Parathyroid adenoma (tissue), 2 donors: ENCODE results near the gene ALK.

Experiments
- H2AFZ ChIP-seq: fragments of 300-600 bp; sonication (generic); one replicate; pipeline ENCODE4 v1.7.0; 2017; ENCODE audit warnings: antibody characterized with exemption, mild to moderate bottlenecking
- H3K27ac ChIP-seq: fragments of 300-600 bp; sonication (generic); one replicate; pipeline ENCODE4 v1.7.0; 2017
- H3K27me3 ChIP-seq: fragments of 300-600 bp; sonication (generic); one replicate; pipeline ENCODE4 v1.7.0; 2017; ENCODE audit warnings: low read length; ENCODE audit not compliant: control insufficient read depth, insufficient read depth
- H3K36me3 ChIP-seq: fragments of 300-600 bp; sonication (generic); one replicate; pipeline ENCODE4 v1.7.0; 2017; ENCODE audit warnings: low read length; ENCODE audit not compliant: control insufficient read depth, insufficient read depth
- H3K4me1 ChIP-seq: fragments of 300-600 bp; sonication (generic); one replicate; pipeline ENCODE4 v1.7.0; 2017; ENCODE audit warnings: control low read depth
- H3K4me2 ChIP-seq: fragments of 300-600 bp; sonication (generic); one replicate; pipeline ENCODE4 v1.7.0; 2017; ENCODE audit warnings: low read length
- H3K4me3 ChIP-seq: fragments of 300-600 bp; sonication (generic); one replicate; pipeline ENCODE4 v1.7.0; 2017; ENCODE audit warnings: low read depth, low read length
- H3K79me2 ChIP-seq: fragments of 300-600 bp; sonication (generic); one replicate; pipeline ENCODE4 v1.7.0; 2017; ENCODE audit warnings: control low read depth
- H3K9ac ChIP-seq: fragments of 300-600 bp; sonication (generic); one replicate; pipeline ENCODE4 v1.7.0; 2017; ENCODE audit warnings: mild to moderate bottlenecking
- H3K9me3 ChIP-seq: fragments of 300-600 bp; sonication (generic); one replicate; pipeline ENCODE4 v1.7.0; 2017; ENCODE audit warnings: low read length; ENCODE audit not compliant: control insufficient read depth
- CTCF ChIP-seq: fragments of 300-600 bp; sonication (generic); IDR thresholded peaks from one replicate; pipeline ENCODE4 v1.7.0; 2017; ENCODE audit warnings: antibody characterized with exemption, mild to moderate bottlenecking
- donor health status: primary hyperparathyroidism.

The ALK gene

DNA sequence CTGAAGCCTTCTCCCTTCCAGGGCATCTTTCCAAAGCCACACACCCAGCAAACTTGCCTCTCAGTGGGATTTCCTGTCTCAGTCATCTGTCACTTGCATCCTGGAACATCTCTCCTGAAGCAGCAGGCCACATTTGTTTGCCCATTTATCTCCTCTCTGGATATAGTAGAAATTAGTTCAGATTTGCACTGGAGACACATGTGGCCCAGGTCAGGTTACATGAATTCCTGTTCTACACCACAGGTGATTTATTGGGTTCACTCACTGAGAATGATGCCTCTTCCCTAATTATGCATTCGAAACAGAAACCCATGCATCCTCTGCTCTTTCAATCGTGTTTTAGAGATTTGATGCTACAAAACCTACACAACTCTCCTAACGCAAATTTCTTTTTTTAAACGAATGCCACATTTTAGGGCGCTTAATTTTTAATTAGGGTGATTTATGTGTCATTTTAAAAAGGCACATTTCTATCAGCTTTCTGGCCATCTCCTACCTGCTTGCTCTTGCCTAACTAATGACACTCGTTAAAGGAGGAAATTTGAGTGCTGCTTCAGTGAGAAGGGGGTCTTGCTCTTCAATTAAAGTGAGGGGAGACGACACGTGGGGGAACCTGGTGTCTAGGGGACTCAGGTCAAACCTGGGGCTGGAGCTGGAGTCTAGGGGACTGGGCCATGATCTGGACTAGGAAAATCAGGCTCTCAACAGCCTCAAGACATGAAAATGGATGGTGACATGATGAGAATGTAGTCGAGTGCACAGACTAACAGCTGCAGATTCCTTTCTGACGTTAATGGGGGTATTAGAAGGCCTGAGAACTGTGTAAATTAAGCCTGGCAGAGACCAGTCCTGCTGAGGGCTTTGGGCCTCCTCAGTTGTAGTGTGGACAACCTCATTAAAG is 584.8 kb downstream of the ALK start:
- Histone ChIP-seq H3K9me3 (no peaks in the 10 kb centered on the region), H3K79me2 (no peaks in the 10 kb centered on the region), H3K4me2 (no peak overlapping the region), H3K36me3 (no peaks in the 10 kb centered on the region), H3K9ac (no peak overlapping the region), H3K4me1 (peaks cover 2% of the 10 kb centered on the region), H3K27me3 (no peaks in the 10 kb centered on the region), H3K4me3 (no peak overlapping the region), H2AFZ (no peak overlapping the region), H3K27ac (no peak overlapping the region)
- no peak for TF ChIP-seq CTCF

GRCh38 chr2:29335396-29335795 is 586.0 kb downstream of the ALK start:
- Histone ChIP-seq H3K9me3 (no peaks in the 10 kb centered on the region), H3K79me2 (no peaks in the 10 kb centered on the region), H3K4me1 (no peaks in the 10 kb centered on the region), H3K36me3 (no peaks in the 10 kb centered on the region), H3K27me3 (no peaks in the 10 kb centered on the region), H3K9ac (no peak overlapping the region), H3K4me3 (no peak overlapping the region), H2AFZ (no peak overlapping the region), H3K4me2 (no peak overlapping the region), H3K27ac (no peak overlapping the region)
- no peak for TF ChIP-seq CTCF

DNA sequence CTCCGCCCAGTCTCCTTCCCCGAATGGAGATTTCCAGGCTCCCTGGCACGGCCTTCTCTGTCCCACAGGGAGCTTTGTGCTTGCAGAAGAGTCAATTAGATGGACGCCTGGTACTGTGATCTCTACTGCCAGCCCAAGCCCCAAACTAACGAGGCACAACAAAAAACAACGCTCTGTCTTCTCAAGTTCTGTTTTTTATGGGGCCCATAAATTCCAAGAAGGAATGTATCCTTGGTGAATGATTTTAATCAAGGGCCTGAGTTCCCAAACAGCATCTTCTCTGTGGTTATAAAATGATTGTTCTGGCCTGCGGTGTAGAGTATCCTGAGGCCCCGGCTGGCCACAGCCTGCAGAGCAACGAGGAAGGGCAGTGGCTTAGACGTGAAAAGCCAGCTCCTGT is 586.7 kb downstream of the ALK start:
- Histone ChIP-seq H3K4me3 (no peak overlapping the region), H3K4me1 (no peaks in the 10 kb centered on the region), H3K79me2 (no peaks in the 10 kb centered on the region), H3K27me3 (no peaks in the 10 kb centered on the region), H3K36me3 (no peaks in the 10 kb centered on the region), H2AFZ (no peak overlapping the region), H3K9me3 (no peaks in the 10 kb centered on the region), H3K9ac (no peak overlapping the region), H3K4me2 (no peak overlapping the region), H3K27ac (no peak overlapping the region)
- TF ChIP-seq CTCF = no peak

DNA sequence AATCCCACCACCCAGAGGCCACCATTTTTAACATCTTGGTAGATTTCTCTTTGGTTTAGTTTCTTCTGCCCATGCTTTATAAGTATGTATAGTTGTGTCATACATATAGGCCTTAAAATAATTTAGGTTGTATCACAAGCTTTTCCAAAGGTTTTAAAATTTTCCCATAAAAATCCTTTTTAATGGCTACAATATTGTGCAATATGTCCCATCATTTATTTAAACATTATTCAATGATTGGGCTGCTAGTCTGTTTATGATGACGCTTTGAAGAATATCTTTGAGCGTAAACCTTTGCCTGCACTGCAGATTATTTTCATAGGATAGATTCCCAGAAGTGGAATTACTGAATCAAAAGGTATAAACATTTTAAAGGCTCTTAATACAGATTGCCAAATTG is 588.8 kb downstream of the ALK start:
- TF ChIP-seq CTCF = no peak
- no peak overlapping the region for H3K4me2 ChIP-seq
- H3K36me3 ChIP-seq = no peaks in the 10 kb centered on the region
- no peaks in the 10 kb centered on the region for H3K9me3 ChIP-seq
- no peaks in the 10 kb centered on the region for H3K27me3 ChIP-seq
- H3K4me3 ChIP-seq = no peak overlapping the region
- H2AFZ ChIP-seq = no peak overlapping the region
- H3K9ac ChIP-seq = no peak overlapping the region
- H3K4me1 ChIP-seq = no peaks in the 10 kb centered on the region
- no peaks in the 10 kb centered on the region for H3K79me2 ChIP-seq
- no peak overlapping the region for H3K27ac ChIP-seq

DNA sequence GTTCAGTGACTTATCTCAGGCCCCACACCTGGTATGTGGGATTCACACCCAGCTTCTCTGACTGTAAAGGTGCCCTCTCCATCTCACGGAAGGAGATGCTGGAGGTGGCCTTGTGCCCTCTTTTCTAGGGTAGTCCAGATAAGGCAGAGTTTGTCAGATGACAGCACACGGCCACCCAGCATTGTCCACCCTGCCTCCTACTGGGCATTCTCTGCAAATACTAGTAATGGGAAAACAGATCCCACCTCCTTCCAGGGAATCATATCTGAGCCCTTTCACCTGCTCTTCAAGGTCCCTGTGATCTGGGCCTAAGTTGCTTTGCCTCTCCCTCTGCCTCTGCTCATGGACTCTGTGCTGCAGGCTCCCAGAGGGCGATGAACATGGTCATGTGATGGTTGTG is 591.5 kb downstream of the ALK start:
- no peaks in the 10 kb centered on the region for H3K27me3 ChIP-seq
- no peak for TF ChIP-seq CTCF

More for the DNA sequence above, 591.5 kb downstream of the ALK start:
- no peak overlapping the region for H3K27ac ChIP-seq
- no peaks in the 10 kb centered on the region for H3K36me3 ChIP-seq
- no peaks in the 10 kb centered on the region for H3K4me1 ChIP-seq
- H3K79me2 ChIP-seq = no peaks in the 10 kb centered on the region
- no peak overlapping the region for H3K4me2 ChIP-seq
- H3K9ac ChIP-seq = no peak overlapping the region
- no peak overlapping the region for H2AFZ ChIP-seq
- H3K9me3 ChIP-seq = no peaks in the 10 kb centered on the region
- no peak overlapping the region for H3K4me3 ChIP-seq
